Neural progenitor cell (in vitro differentiated cells): ENCODE measurements around the gene EIF4A3. TPM values are rescaled to one million over a fixed set of nuclear protein-coding genes. Genes with fewer than 3 reads are reported as not detected.

Experiments
- DNase-seq: peaks from one replicate; pipeline ENCODE4 v3.0.0-alpha.2; 2016; ENCODE audit warnings: low spot score
- H2AFZ ChIP-seq: fragments of 200-600 bp; sonication (generic); replicated peaks from 2 replicates; pipeline ENCODE4 v1.6.1; 2016; ENCODE audit warnings: antibody characterized with exemption
- H3F3A ChIP-seq: fragments of 200-600 bp; sonication (generic); 2 replicates; pipeline ENCODE4 v1.6.1; 2016; ENCODE audit warnings: antibody characterized with exemption, low read depth
- H3K27ac ChIP-seq: fragments of 200-600 bp; sonication (generic); 2 replicates; pipeline ENCODE4 v1.5.1; 2016; ENCODE audit warnings: mild to moderate bottlenecking
- H3K27me3 ChIP-seq: fragments of 200-600 bp; sonication (generic); 2 replicates; pipeline ENCODE4 v1.6.1; 2016; ENCODE audit warnings: mild to moderate bottlenecking, moderate library complexity
- H3K36me3 ChIP-seq: fragments of 200-600 bp; sonication (generic); 2 replicates; pipeline ENCODE4 v1.5.1; 2016
- H3K4me1 ChIP-seq: fragments of 200-600 bp; sonication (generic); 2 replicates; pipeline ENCODE4 v1.6.1; 2016; ENCODE audit warnings: mixed run types
- H3K4me2 ChIP-seq: fragments of 200-600 bp; sonication (generic); 2 replicates; pipeline ENCODE4 v1.6.1; 2016
- H3K4me3 ChIP-seq: fragments of 200-600 bp; sonication (generic); 2 replicates; pipeline ENCODE4 v1.5.1; 2016
- H3K79me2 ChIP-seq: fragments of 200-600 bp; sonication (generic); 2 replicates; pipeline ENCODE4 v1.6.1; 2016; ENCODE audit warnings: low read depth
- H3K9ac ChIP-seq: fragments of 200-600 bp; sonication (generic); 2 replicates; pipeline ENCODE4 v1.6.1; 2016
- H3K9me3 ChIP-seq: fragments of 200-600 bp; sonication (generic); 2 replicates; pipeline ENCODE4 v1.5.1; 2016; ENCODE audit warnings: low read depth
- H4K20me1 ChIP-seq: fragments of 200-600 bp; sonication (generic); 2 replicates; pipeline ENCODE4 v1.6.1; 2016; ENCODE audit warnings: low read depth
- H3K27ac Mint-ChIP-seq: 3 replicates; pipeline ENCODE4 v1.8.0; 2021; ENCODE audit warnings: mixed read lengths
- H3K27me3 Mint-ChIP-seq: 2 replicates; pipeline ENCODE4 v1.8.0; 2022; ENCODE audit warnings: low read depth, mild to moderate bottlenecking, inconsistent platforms, moderate library complexity, mixed read lengths; ENCODE audit not compliant: insufficient read depth
- H3K36me3 Mint-ChIP-seq: 3 replicates; pipeline ENCODE4 v1.8.0; 2021; ENCODE audit warnings: mixed read lengths
- H3K4me1 Mint-ChIP-seq: 3 replicates; pipeline ENCODE4 v1.8.0; 2021; ENCODE audit warnings: mixed read lengths
- H3K4me3 Mint-ChIP-seq: 3 replicates; pipeline ENCODE4 v1.8.0; 2021; ENCODE audit warnings: mild to moderate bottlenecking, moderate library complexity, mixed read lengths
- H3K9me3 Mint-ChIP-seq: 3 replicates; pipeline ENCODE4 v1.8.0; 2020; ENCODE audit warnings: mixed read lengths
- CTCF ChIP-seq: fragments of 200-600 bp; sonication (generic); IDR thresholded peaks from 2 replicates; pipeline ENCODE4 v1.5.1; 2017; ENCODE audit warnings: antibody characterized with exemption, mild to moderate bottlenecking
- EZH2 ChIP-seq: fragments of 200-600 bp; sonication (generic); IDR thresholded peaks from 2 replicates; pipeline ENCODE4 v1.6.1; 2017; ENCODE audit warnings: antibody characterized with exemption, mild to moderate bottlenecking, moderate library complexity
- EZH2phosphoT487 ChIP-seq: fragments of 200-600 bp; sonication (generic); IDR thresholded peaks from 2 replicates; pipeline ENCODE4 v1.6.1; 2017; ENCODE audit warnings: antibody characterized with exemption
- total RNA-seq: library from RNA; depleted of rRNA; stranded (reverse); fragments of >200 nt; gene quantifications from 2 replicates; pipeline ENCODE4 v1.2.3, GENCODE V29; 2015; ENCODE audit warnings: low replicate concordance

The EIF4A3 gene
- total RNA-seq, 1 donor from 2014 or later = 102 TPM

- H3K9ac ChIP-seq = no peak overlapping the region
- Mint-ChIP-seq H3K27ac (no peak overlapping the region), H3K9me3 (peaks cover 23% of the 10 kb centered on the region), H3K27me3 (no peaks in the 10 kb centered on the region), H3K4me3 (no peak overlapping the region), H3K36me3 (no peaks in the 10 kb centered on the region), H3K4me1 (peaks cover 17% of the 10 kb centered on the region)
- peaks cover 5% of the 10 kb centered on the region for H3K4me1 ChIP-seq
- no peaks in the 10 kb centered on the region for H4K20me1 ChIP-seq
- no peaks in the 10 kb centered on the region for H3K27me3 ChIP-seq
- no peak for DNase-seq
- H3K36me3 ChIP-seq = no peaks in the 10 kb centered on the region
- H3K9me3 ChIP-seq = no peaks in the 10 kb centered on the region
- H3F3A ChIP-seq = peaks cover 16% of the 10 kb centered on the region
- TF ChIP-seq EZH2phosphoT487 (no peak), CTCF (no peak), EZH2 (no peak)
- H2AFZ ChIP-seq = no peak overlapping the region
- H3K4me3 ChIP-seq = no peak overlapping the region
- H3K79me2 ChIP-seq = peaks cover 19% of the 10 kb centered on the region
- H3K27ac ChIP-seq = no peak overlapping the region
- H3K4me2 ChIP-seq = no peak overlapping the region
These were observed 5.3 kb upstream of the EIF4A3 start for GRCh38 chr17:80152081-80152702.

- Histone ChIP-seq H3K79me2 (peaks cover 24% of the 10 kb centered on the region), H3K4me3 (no peak overlapping the region), H3K27ac (no peak overlapping the region), H3K4me1 (peaks cover 5% of the 10 kb centered on the region), H4K20me1 (peaks cover 4% of the 10 kb centered on the region), H3K9ac (no peak overlapping the region), H3K27me3 (no peaks in the 10 kb centered on the region), H2AFZ (no peak overlapping the region), H3K36me3 (no peaks in the 10 kb centered on the region), H3F3A (peaks cover 19% of the 10 kb centered on the region), H3K9me3 (no peaks in the 10 kb centered on the region), H3K4me2 (no peak overlapping the region)
- no peak for DNase-seq
- Mint-ChIP-seq H3K36me3 (no peaks in the 10 kb centered on the region), H3K9me3 (peaks cover 19% of the 10 kb centered on the region), H3K27ac (no peak overlapping the region), H3K4me1 (peaks cover 19% of the 10 kb centered on the region), H3K27me3 (no peaks in the 10 kb centered on the region), H3K4me3 (no peak overlapping the region)
- TF ChIP-seq CTCF (no peak), EZH2 (no peak), EZH2phosphoT487 (no peak)
These were observed 4.4 kb upstream of the EIF4A3 start for GRCh38 chr17:80151333-80151732.

GRCh38 chr17:80146121-80147034 is 550 bp downstream of the EIF4A3 start:
- peak overlapping the region; percentile 81 for H3K9ac ChIP-seq
- Mint-ChIP-seq H3K9me3 (no peaks in the 10 kb centered on the region), H3K4me3 (peak overlapping the region; percentile 99), H3K27ac (peak overlapping the region; percentile 31), H3K4me1 (peaks cover 49% of the 10 kb centered on the region), H3K36me3 (peaks cover 12% of the 10 kb centered on the region), H3K27me3 (peaks cover 4% of the 10 kb centered on the region)
- peaks cover 2% of the 10 kb centered on the region for H3K36me3 ChIP-seq
- H3K4me2 ChIP-seq = peak overlapping the region; percentile 93
- H4K20me1 ChIP-seq = peaks cover 50% of the 10 kb centered on the region
- H3K27me3 ChIP-seq = no peaks in the 10 kb centered on the region
- peaks cover 22% of the 10 kb centered on the region for H3F3A ChIP-seq
- no peak overlapping the region for H3K27ac ChIP-seq
- peak; percentile 75 for DNase-seq
- H3K9me3 ChIP-seq = no peaks in the 10 kb centered on the region
- peak overlapping the region; percentile 90 for H3K4me3 ChIP-seq
- H2AFZ ChIP-seq = peak overlapping the region; percentile 5
- TF ChIP-seq EZH2 = no peak
- TF ChIP-seq EZH2phosphoT487 = no peak
- no peak for TF ChIP-seq CTCF
- peaks cover 32% of the 10 kb centered on the region for H3K4me1 ChIP-seq
- H3K79me2 ChIP-seq = peaks cover 69% of the 10 kb centered on the region
